Uterus (tissue), 2 donors: ENCODE results near the gene GLS.

Source experiments
- POLR2A ChIP-seq, 2 donors: fragments of 450-650 bp; IDR thresholded peaks; one replicate each; pipeline ENCODE4 v1.6.1; 2016; ENCODE audit warnings: antibody characterized with exemption in 2 of 2, mild to moderate bottlenecking in 1 of 2, moderate library complexity in 1 of 2
- TF ChIP-seq, protein P1 (sequence below), 4 experiments: fragments of 200-600 bp in 2 of 4; fragments of 450-650 bp in 2 of 4; sonication (generic) in 2 of 4; IDR thresholded peaks; one replicate each; pipeline ENCODE4 v1.5.1; 2016 to 2019; ENCODE audit warnings: antibody characterized with exemption in 4 of 4, mild to moderate bottlenecking in 2 of 4, moderate library complexity in 1 of 4

DNA sequence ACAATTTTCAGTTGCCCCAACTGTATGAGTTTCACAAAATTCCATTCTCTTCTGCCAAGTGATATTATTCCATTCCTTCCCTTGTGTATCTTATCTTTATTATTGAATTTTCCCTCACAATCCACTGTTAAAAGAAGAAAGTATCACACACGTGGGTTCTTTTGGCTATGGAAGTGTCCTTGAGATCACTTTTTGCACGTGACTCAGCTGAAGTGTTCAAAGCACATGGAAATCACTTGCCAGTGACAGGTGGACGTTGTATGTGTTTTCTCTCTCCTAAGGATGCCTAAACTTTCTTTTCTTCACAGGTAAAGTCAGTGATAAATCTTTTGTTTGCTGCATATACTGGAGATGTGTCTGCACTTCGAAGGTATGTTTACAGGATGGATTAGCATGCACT lies 72.6 kb downstream of the GLS start:
- TF ChIP-seq, protein P1, sequence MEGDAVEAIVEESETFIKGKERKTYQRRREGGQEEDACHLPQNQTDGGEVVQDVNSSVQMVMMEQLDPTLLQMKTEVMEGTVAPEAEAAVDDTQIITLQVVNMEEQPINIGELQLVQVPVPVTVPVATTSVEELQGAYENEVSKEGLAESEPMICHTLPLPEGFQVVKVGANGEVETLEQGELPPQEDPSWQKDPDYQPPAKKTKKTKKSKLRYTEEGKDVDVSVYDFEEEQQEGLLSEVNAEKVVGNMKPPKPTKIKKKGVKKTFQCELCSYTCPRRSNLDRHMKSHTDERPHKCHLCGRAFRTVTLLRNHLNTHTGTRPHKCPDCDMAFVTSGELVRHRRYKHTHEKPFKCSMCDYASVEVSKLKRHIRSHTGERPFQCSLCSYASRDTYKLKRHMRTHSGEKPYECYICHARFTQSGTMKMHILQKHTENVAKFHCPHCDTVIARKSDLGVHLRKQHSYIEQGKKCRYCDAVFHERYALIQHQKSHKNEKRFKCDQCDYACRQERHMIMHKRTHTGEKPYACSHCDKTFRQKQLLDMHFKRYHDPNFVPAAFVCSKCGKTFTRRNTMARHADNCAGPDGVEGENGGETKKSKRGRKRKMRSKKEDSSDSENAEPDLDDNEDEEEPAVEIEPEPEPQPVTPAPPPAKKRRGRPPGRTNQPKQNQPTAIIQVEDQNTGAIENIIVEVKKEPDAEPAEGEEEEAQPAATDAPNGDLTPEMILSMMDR (IDR thresholded peaks at IDR 0.05) = no peak
- TF ChIP-seq POLR2A (IDR thresholded peaks at IDR 0.05) = no peak
